GM06990 (cell line): ENCODE results near the gene JAG1.
"Not testable (repeated sequence)": the region's sequence is repeated elsewhere in the genome, so short reads cannot be mapped to it uniquely, and the experiment has no call there.

Experiments
- DNase-seq: peaks from one replicate; pipeline ENCODE4 v3.0.0-alpha.2; 2011; ENCODE audit not compliant: insufficient read length; ENCODE audit errors: extremely low read depth
- H3K27me3 ChIP-seq: replicated peaks from 2 replicates; pipeline ENCODE4 v1.6.0; 2011; ENCODE audit warnings: low read length; ENCODE audit not compliant: control insufficient read depth, insufficient read depth
- H3K36me3 ChIP-seq: 2 replicates; pipeline ENCODE4 v1.5.1; 2011; ENCODE audit warnings: low read length; ENCODE audit not compliant: control insufficient read depth, insufficient read depth
- H3K4me3 ChIP-seq: replicated peaks from 2 replicates; pipeline ENCODE4 v1.5.1; 2011; ENCODE audit warnings: low read depth, mild to moderate bottlenecking, control low read depth, low read length
- CTCF ChIP-seq: IDR thresholded peaks from 2 replicates; pipeline ENCODE4 v1.5.1; 2011; ENCODE audit warnings: low read length, control low read depth, mild to moderate bottlenecking, inconsistent platforms; ENCODE audit not compliant: insufficient read depth, poor library complexity, severe bottlenecking

Gene JAG1

GRCh38 chr20:10594296-10594868 lies 79.4 kb downstream of the JAG1 start:
- no peak overlapping the region for H3K4me3 ChIP-seq
- H3K36me3 ChIP-seq, result no peaks in the 10 kb centered on the region
- no peak for TF ChIP-seq CTCF
- DNase-seq, result no peak
- H3K27me3 ChIP-seq, result no peaks in the 10 kb centered on the region

- no peak overlapping the region for H3K4me3 ChIP-seq
- H3K27me3 ChIP-seq, result no peaks in the 10 kb centered on the region
- TF ChIP-seq CTCF, result no peak
- no peaks in the 10 kb centered on the region for H3K36me3 ChIP-seq
- DNase-seq, result no peak
These were observed 81.8 kb downstream of the JAG1 start for GRCh38 chr20:10591946-10592521.

- no peak for TF ChIP-seq CTCF
- Histone ChIP-seq H3K36me3 (no peaks in the 10 kb centered on the region), H3K4me3 (no peak overlapping the region), H3K27me3 (no peaks in the 10 kb centered on the region)
- no peak for DNase-seq
These were observed 82.7 kb downstream of the JAG1 start for GRCh38 chr20:10590950-10591671.

- not testable (repeated sequence) for H3K27me3 ChIP-seq, DNase-seq, H3K4me3 ChIP-seq, H3K36me3 ChIP-seq
These were observed 83.4 kb downstream of the JAG1 start for GRCh38 chr20:10590446-10590845.
